GM12878 (cell line): ENCODE results near the gene NOP14. TPM values are rescaled to one million over a fixed set of nuclear protein-coding genes. Genes with fewer than 3 reads are reported as not detected.
A peak's percentile ranks its signal among the peaks of the same experiment; 100 is the strongest.

Experiments used
- ATAC-seq: fragments of 200-7000 bp; cut with Tn5 transposase; 3 replicates; pipeline ENCODE4 v1.9.1; 2020; ENCODE audit warnings: mild to moderate bottlenecking, moderate library complexity
- BruUV-seq: library from RNA; stranded (reverse); fragments of 400-500 nt; replicated peaks from 2 replicates; lab custom pipeline; 2021; lab: Mats Ljungman, UMichigan
- CTCF ChIA-PET: fragments of 300-600 bp; sonication (Branson Sonifier 250); formaldehyde crosslinking; extraction: SDS; loops from one replicate; lab custom pipeline; 2021; ENCODE audit warnings: inconsistent platforms; lab: Yijun Ruan, JAX
- POLR2A ChIA-PET: fragments of 350-600 bp; formaldehyde crosslinking; extraction: SDS; loops from one replicate; lab custom pipeline; 2021; ENCODE audit warnings: inconsistent platforms; lab: Charles Lee
- RAD21 ChIA-PET: fragments of 300-600 bp; sonication (Branson Sonifier 250); formaldehyde crosslinking; loops from one replicate; lab custom pipeline; 2023; ENCODE audit warnings: antibody characterized with exemption; ENCODE audit not compliant: unreplicated experiment; lab: Charles Lee
- SMC1A ChIA-PET: fragments of 300-600 bp; sonication (Branson Sonifier 250); formaldehyde crosslinking; loops from one replicate; lab custom pipeline; 2023; ENCODE audit not compliant: unreplicated experiment, uncharacterized antibody; lab: Charles Lee
- DNase-seq: peaks from one replicate; pipeline ENCODE4 v3.0.0-alpha.2; 2011; ENCODE audit warnings: low read depth, low spot score
- FAIRE-seq: peaks from 3 replicates; lab custom pipeline; 2011; peaks lifted over from hg19 to GRCh38; lab: Jason Lieb, UNC
- H2AFZ ChIP-seq: 2 replicates; pipeline ENCODE4 v1.6.0; 2011; ENCODE audit warnings: low read depth, low read length, control low read depth; ENCODE audit not compliant: control insufficient read depth
- H3K27ac ChIP-seq: 2 replicates; pipeline ENCODE4 v1.5.1; 2011; ENCODE audit warnings: control low read depth; ENCODE audit not compliant: control insufficient read depth, insufficient read depth
- H3K27me3 ChIP-seq, 2 experiments: replicated peaks in 1 of 2; 2 replicates each; pipeline versions ENCODE4 v1.6.0 to v1.6.1; 2011; ENCODE audit warnings: low read length in 1 of 2; ENCODE audit not compliant: control insufficient read depth in 2 of 2, insufficient read depth in 2 of 2
- H3K36me3 ChIP-seq, 2 experiments: 2 replicates each; pipeline ENCODE4 v1.5.1; 2011; ENCODE audit warnings: low read length in 1 of 2; ENCODE audit not compliant: control insufficient read depth in 2 of 2, insufficient read depth in 2 of 2
- H3K4me1 ChIP-seq: 2 replicates; pipeline ENCODE4 v1.6.1; 2011; ENCODE audit warnings: mild to moderate bottlenecking, low read length, moderate library complexity, mixed read lengths; ENCODE audit not compliant: control insufficient read depth, insufficient read depth
- H3K4me2 ChIP-seq: 2 replicates; pipeline ENCODE4 v1.6.0; 2011; ENCODE audit warnings: control low read depth; ENCODE audit not compliant: control insufficient read depth, insufficient read depth
- H3K4me3 ChIP-seq: fragments of 200-600 bp; sonication (generic); 2 replicates; pipeline ENCODE4 v1.5.1; 2016
- H3K79me2 ChIP-seq: 2 replicates; pipeline ENCODE4 v1.6.0; 2011; ENCODE audit warnings: low read length; ENCODE audit not compliant: control insufficient read depth, insufficient read depth
- H3K9ac ChIP-seq: 2 replicates; pipeline ENCODE4 v1.8.0; 2011; ENCODE audit warnings: low read length, control low read depth, mixed read lengths; ENCODE audit not compliant: control insufficient read depth, insufficient read depth
- H3K9me3 ChIP-seq: replicated peaks from 3 replicates; pipeline ENCODE4 v1.5.1; 2011; ENCODE audit warnings: mild to moderate bottlenecking, low read length; ENCODE audit not compliant: control insufficient read depth, insufficient read depth
- H4K20me1 ChIP-seq: 2 replicates; pipeline ENCODE4 v1.6.0; 2011; ENCODE audit not compliant: control insufficient read depth, insufficient read depth
- BCL3 ChIP-seq: IDR thresholded peaks from 2 replicates; pipeline ENCODE4 v1.6.1; 2011; ENCODE audit warnings: borderline replicate concordance, low read depth, mild to moderate bottlenecking, moderate library complexity, low read length; ENCODE audit not compliant: insufficient read depth, poor library complexity, severe bottlenecking
- RELB ChIP-seq: fragments of 450-650 bp; IDR thresholded peaks from 2 replicates; pipeline ENCODE4 v1.6.1; 2017; ENCODE audit warnings: low read depth, mild to moderate bottlenecking, moderate library complexity
- ZSCAN29 ChIP-seq: fragments of 450-650 bp; IDR thresholded peaks from 2 replicates; pipeline ENCODE4 v1.6.1; 2017; ENCODE audit warnings: mild to moderate bottlenecking, moderate library complexity
- WGBS: methylation state at CpG from one replicate; pipeline ENCODE4 v1.1.6; 2016; ENCODE audit warnings: low lambda C conversion rate; ENCODE audit not compliant: insufficient replicate concordance, insufficient coverage; ENCODE audit errors: missing lambda C conversion rate; 5-methylcytosine and 5-hydroxymethylcytosine counted together
- in situ Hi-C: fragments of 300-500 bp; cut with MboI; formaldehyde crosslinking; loops from 9 replicates; pipeline ENCODE4 v1.14.3; 2018; ENCODE audit warnings: mixed read lengths
- intact Hi-C: fragments of 100-400 bp; cut with micrococcal nuclease; formaldehyde crosslinking; loops from one replicate; pipeline ENCODE4 v1.14.2; 2022; ENCODE audit not compliant: unreplicated experiment
- polyA plus RNA-seq, 11 experiments: library from polyadenylated mRNA; depleted of rRNA in 4 of 11; unstranded in 6 of 11; stranded (reverse) in 5 of 11; fragments of >200 nt; fragmentation: Nextera tagmentation in 4 of 11; fragmentation: Illumina TruSeq in 1 of 11; extraction: Ambion mirVana in 4 of 11; extraction: Trizol in 1 of 11; gene quantifications; 1 replicate in 1 of 11; 2 replicates in 10 of 11; pipeline versions ENCODE4 v1.2.1 to v1.2.3, GENCODE V29; 2011 to 2016; ENCODE audit warnings: inconsistent platforms in 2 of 11, missing spikeins in 2 of 11, low read depth in 1 of 11
- total RNA-seq, 4 experiments: library from RNA; depleted of rRNA in 3 of 4; stranded (reverse); fragments of >200 nt in 3 of 4; fragmentation: Illumina TruSeq in 1 of 4; extraction: Trizol in 1 of 4; gene quantifications; 2 replicates each; pipeline versions ENCODE4 v1.2.1 to v1.2.3, GENCODE V29; 2013 to 2021
- TF ChIP-seq, protein P1 (sequence below): fragments of 450-650 bp; IDR thresholded peaks from 2 replicates; pipeline ENCODE4 v1.6.1; 2018; ENCODE audit warnings: borderline replicate concordance, mild to moderate bottlenecking; ENCODE audit not compliant: partially characterized antibody
- TF ChIP-seq, protein P2 (sequence below): IDR thresholded peaks from 2 replicates; pipeline ENCODE4 v1.6.1; 2012; ENCODE audit warnings: low read length, inconsistent platforms

NOP14 gene
- total and polyA plus RNA-seq, 10 of the 15 experiments (the other 5 are each of a cell fraction or from before 2014, with no cell fraction given) = 13.8 to 80.6 (median 49.7) TPM

GRCh38 chr4:2923668-2924173 lies 39.5 kb downstream of the NOP14 start:
- TF ChIP-seq BCL3 = peak; percentile 63
- TF ChIP-seq RELB = no peak
- Histone ChIP-seq H3K4me1 (no peaks in the 10 kb centered on the region; the same call in 1 of the 2 replicates), H3K27ac (no peak overlapping the region), H3K36me3 (peaks cover 10 to 26% of the 10 kb centered on the region in 2 experiments), H3K27me3 (no peaks in the 10 kb centered on the region), H2AFZ (no peak overlapping the region), H3K9ac (no peak overlapping the region), H3K4me2 (no peak overlapping the region), H3K9me3 (no peaks in the 10 kb centered on the region), H3K79me2 (peaks cover 2% of the 10 kb centered on the region), H4K20me1 (no peaks in the 10 kb centered on the region), H3K4me3 (no peak overlapping the region)
- ChIA-PET SMC1A (interaction anchor here (1.3 kb wide), 1 partner anchor 30 kb away, joined by 5 read pairs; no protein-coding TSS in a partner anchor), RAD21 (no interaction called here), CTCF (interaction anchor here (0.7 kb wide), 1 partner anchor 30 kb away, joined by 4 read pairs; no protein-coding TSS in a partner anchor), POLR2A (no interaction called here)
- in situ Hi-C loops = no loop called here
- intact Hi-C loops = no loop called here
- DNase-seq = no peak
- 95% methylated on average over 16 of the region's 16 CpGs for WGBS
- BruUV-seq = no TSS peak
- no peak for ATAC-seq
- no peak for FAIRE-seq

- in situ Hi-C loops (no loop called here), intact Hi-C loops (no loop called here)
- 77% methylated on average over 10 of the region's 10 CpGs for WGBS
- DNase-seq (no peak), ATAC-seq (no peak), FAIRE-seq (no peak)
- RAD21 ChIA-PET = no interaction called here
- no TSS peak for BruUV-seq
- no peak overlapping the region for H3K9ac ChIP-seq
- H3K4me1 ChIP-seq = no peaks in the 10 kb centered on the region; the same call in 1 of the 2 replicates
- CTCF ChIA-PET = no interaction called here
- H4K20me1 ChIP-seq = no peaks in the 10 kb centered on the region
- H3K79me2 ChIP-seq = peaks cover 2% of the 10 kb centered on the region
- H2AFZ ChIP-seq = no peak overlapping the region
- POLR2A ChIA-PET = no interaction called here
- no peak overlapping the region for H3K27ac ChIP-seq
- H3K36me3 ChIP-seq = peaks cover 10 to 22% of the 10 kb centered on the region in 2 experiments
- SMC1A ChIA-PET = interaction anchor here (1.3 kb wide), 1 partner anchor 31 kb away, joined by 5 read pairs; no protein-coding TSS in a partner anchor
- no peak overlapping the region for H3K4me2 ChIP-seq
- H3K27me3 ChIP-seq = no peaks in the 10 kb centered on the region
- no peak overlapping the region for H3K4me3 ChIP-seq
- no peaks in the 10 kb centered on the region for H3K9me3 ChIP-seq
- TF ChIP-seq, protein P1, sequence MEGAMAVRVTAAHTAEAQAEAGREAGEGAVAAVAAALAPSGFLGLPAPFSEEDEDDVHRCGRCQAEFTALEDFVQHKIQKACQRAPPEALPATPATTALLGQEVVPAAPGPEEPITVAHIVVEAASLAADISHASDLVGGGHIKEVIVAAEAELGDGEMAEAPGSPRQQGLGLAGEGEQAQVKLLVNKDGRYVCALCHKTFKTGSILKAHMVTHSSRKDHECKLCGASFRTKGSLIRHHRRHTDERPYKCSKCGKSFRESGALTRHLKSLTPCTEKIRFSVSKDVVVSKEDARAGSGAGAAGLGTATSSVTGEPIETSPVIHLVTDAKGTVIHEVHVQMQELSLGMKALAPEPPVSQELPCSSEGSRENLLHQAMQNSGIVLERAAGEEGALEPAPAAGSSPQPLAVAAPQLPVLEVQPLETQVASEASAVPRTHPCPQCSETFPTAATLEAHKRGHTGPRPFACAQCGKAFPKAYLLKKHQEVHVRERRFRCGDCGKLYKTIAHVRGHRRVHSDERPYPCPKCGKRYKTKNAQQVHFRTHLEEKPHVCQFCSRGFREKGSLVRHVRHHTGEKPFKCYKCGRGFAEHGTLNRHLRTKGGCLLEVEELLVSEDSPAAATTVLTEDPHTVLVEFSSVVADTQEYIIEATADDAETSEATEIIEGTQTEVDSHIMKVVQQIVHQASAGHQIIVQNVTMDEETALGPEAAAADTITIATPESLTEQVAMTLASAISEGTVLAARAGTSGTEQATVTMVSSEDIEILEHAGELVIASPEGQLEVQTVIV = no peak
- TF ChIP-seq ZSCAN29 = no peak
- TF ChIP-seq, protein P2, sequence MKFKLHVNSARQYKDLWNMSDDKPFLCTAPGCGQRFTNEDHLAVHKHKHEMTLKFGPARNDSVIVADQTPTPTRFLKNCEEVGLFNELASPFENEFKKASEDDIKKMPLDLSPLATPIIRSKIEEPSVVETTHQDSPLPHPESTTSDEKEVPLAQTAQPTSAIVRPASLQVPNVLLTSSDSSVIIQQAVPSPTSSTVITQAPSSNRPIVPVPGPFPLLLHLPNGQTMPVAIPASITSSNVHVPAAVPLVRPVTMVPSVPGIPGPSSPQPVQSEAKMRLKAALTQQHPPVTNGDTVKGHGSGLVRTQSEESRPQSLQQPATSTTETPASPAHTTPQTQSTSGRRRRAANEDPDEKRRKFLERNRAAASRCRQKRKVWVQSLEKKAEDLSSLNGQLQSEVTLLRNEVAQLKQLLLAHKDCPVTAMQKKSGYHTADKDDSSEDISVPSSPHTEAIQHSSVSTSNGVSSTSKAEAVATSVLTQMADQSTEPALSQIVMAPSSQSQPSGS = no peak
Measured at GRCh38 chr4:2923141-2923551, 40.1 kb downstream of the NOP14 start.
